ENCODE measurements around the gene ROGDI.

DNA sequence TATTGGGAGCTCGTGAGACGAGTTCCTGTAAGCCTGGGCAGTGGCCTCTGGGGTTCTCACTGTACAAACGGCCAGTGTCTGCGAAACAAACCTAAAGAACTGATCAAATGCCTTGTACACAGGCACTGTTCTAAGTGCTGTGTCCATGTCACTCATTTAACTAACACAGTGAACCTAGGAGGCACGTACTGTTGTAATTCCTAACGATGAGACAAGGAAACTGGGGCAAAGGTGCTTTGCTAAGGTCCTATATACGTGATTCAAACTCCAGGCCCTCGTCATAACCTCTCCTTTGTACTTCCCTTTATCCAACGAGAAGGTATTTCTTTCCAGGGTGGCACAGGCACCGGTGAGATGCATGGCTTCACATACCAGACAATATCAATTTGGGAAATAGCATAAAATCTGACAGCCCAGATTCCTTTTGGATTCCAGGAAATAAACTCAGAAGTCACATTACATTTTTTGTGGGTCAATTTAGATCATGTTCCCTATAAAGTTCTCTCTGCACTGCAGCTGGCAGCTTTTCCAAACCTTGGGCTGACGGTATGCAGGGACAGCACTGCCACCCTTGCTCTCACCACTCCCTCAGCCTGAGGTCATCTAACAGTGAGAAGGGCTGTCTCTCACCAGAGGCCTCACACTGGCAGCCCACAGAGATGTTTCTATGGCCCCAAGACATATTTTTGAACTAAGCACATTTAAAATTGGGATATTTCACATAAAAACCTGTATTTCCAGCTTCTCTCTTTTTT, 26.3 kb upstream of the ROGDI start:
- TF ChIP-seq, protein P1, sequence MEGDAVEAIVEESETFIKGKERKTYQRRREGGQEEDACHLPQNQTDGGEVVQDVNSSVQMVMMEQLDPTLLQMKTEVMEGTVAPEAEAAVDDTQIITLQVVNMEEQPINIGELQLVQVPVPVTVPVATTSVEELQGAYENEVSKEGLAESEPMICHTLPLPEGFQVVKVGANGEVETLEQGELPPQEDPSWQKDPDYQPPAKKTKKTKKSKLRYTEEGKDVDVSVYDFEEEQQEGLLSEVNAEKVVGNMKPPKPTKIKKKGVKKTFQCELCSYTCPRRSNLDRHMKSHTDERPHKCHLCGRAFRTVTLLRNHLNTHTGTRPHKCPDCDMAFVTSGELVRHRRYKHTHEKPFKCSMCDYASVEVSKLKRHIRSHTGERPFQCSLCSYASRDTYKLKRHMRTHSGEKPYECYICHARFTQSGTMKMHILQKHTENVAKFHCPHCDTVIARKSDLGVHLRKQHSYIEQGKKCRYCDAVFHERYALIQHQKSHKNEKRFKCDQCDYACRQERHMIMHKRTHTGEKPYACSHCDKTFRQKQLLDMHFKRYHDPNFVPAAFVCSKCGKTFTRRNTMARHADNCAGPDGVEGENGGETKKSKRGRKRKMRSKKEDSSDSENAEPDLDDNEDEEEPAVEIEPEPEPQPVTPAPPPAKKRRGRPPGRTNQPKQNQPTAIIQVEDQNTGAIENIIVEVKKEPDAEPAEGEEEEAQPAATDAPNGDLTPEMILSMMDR (IDR thresholded peaks at IDR 0.05), result no peak
- TF ChIP-seq POLR2A (IDR thresholded peaks at IDR 0.05), result no peak

Data from sigmoid colon (tissue), 3 donors.